GM06990 (cell line): ENCODE data around the gene VAV1.
A peak's percentile ranks its signal among the peaks of the same experiment; 100 is the strongest.

ENCODE experiments used
- DNase-seq: peaks from one replicate; pipeline ENCODE4 v3.0.0-alpha.2; 2011; ENCODE audit not compliant: insufficient read length; ENCODE audit errors: extremely low read depth
- H3K27me3 ChIP-seq: replicated peaks from 2 replicates; pipeline ENCODE4 v1.6.0; 2011; ENCODE audit warnings: low read length; ENCODE audit not compliant: control insufficient read depth, insufficient read depth
- H3K36me3 ChIP-seq: 2 replicates; pipeline ENCODE4 v1.5.1; 2011; ENCODE audit warnings: low read length; ENCODE audit not compliant: control insufficient read depth, insufficient read depth
- H3K4me3 ChIP-seq: replicated peaks from 2 replicates; pipeline ENCODE4 v1.5.1; 2011; ENCODE audit warnings: low read depth, mild to moderate bottlenecking, control low read depth, low read length
- CTCF ChIP-seq: IDR thresholded peaks from 2 replicates; pipeline ENCODE4 v1.5.1; 2011; ENCODE audit warnings: low read length, control low read depth, mild to moderate bottlenecking, inconsistent platforms; ENCODE audit not compliant: insufficient read depth, poor library complexity, severe bottlenecking

Gene VAV1

GRCh38 chr19:6772028-6772865 is at the start of gene VAV1:
Gene VAV1, plus strand, starts transcription at chr19:6772708. Its CDS starts 100 bp downstream, at chr19:6772808.
- Histone ChIP-seq H3K4me3 (peak within 1 kb of the TSS; percentile 98), H3K36me3 (no peaks in the 10 kb centered on the region; the same call in none of the 2 replicates), H3K27me3 (no peaks in the 10 kb centered on the region)
- DNase-seq = peak; percentile 92
- peak; percentile 60 for TF ChIP-seq CTCF

- no peak overlapping the region for H3K4me3 ChIP-seq
- no peaks in the 10 kb centered on the region for H3K36me3 ChIP-seq
- DNase-seq = no peak
- TF ChIP-seq CTCF = no peak
- H3K27me3 ChIP-seq = no peaks in the 10 kb centered on the region
These were observed 49.3 kb upstream of the VAV1 start for GRCh38 chr19:6723108-6723618.

GRCh38 chr19:6723738-6724137 is 48.8 kb upstream of the VAV1 start:
- Histone ChIP-seq H3K36me3 (no peaks in the 10 kb centered on the region), H3K4me3 (no peak overlapping the region), H3K27me3 (no peaks in the 10 kb centered on the region)
- no peak for DNase-seq
- no peak for TF ChIP-seq CTCF

- H3K27me3 ChIP-seq = no peaks in the 10 kb centered on the region
- no peaks in the 10 kb centered on the region; the same call in 1 of the 2 replicates for H3K36me3 ChIP-seq
- H3K4me3 ChIP-seq = no peak overlapping the region
- TF ChIP-seq CTCF = no peak
- no peak for DNase-seq
These were observed 47.6 kb upstream of the VAV1 start for GRCh38 chr19:6724631-6725492.

GRCh38 chr19:6725513-6726231 is 46.8 kb upstream of the VAV1 start:
- Histone ChIP-seq H3K27me3 (no peaks in the 10 kb centered on the region), H3K36me3 (no peaks in the 10 kb centered on the region; the same call in none of the 2 replicates), H3K4me3 (no peak overlapping the region)
- no peak for DNase-seq
- TF ChIP-seq CTCF = no peak
